CD4-positive, alpha-beta T cell treated with Interleukin-15 for 4 hours (primary cell): ENCODE measurements around the gene PCNX4.

Experiments used
- DNase-seq: peaks from one replicate; pipeline ENCODE4 v3.0.0-alpha.2; 2020; ENCODE audit warnings: low spot score

PCNX4 gene

GRCh38 chr14:60206249-60206670, 114.5 kb downstream of the PCNX4 start:
- no peak for DNase-seq

DNA sequence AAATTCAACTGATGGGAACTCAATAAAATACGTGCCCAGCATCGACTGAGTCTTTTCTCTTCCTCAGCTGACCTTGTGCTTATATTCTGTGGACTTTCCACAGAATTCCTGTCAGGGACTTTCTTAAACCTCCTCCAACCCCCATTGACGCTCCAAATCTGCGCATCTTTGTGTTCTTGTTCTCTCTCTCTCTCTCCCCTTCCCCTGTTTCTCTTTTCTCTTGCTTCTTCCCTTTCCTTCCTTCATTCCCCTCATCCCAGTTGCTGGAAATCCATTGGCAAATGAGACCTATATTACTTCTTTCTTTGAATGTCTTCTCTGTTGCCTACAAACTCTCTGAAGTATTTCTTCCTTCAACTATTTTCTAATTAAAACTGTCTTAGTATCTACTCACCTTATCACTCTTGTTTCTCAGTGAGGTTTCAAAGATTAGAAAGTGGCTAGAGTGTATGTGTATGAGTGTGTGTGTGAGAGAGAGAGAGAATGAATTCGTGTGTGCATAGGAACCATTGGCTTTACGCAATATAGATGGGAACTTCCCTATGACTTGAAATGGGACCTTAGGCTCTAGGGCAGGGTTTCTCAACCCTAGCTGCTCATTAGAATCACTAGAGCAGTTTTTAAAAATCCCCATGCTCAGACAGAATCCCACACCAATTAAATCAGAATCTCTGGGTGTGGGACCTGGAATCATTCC, 115.3 kb downstream of the PCNX4 start:
- no peak for DNase-seq

DNA sequence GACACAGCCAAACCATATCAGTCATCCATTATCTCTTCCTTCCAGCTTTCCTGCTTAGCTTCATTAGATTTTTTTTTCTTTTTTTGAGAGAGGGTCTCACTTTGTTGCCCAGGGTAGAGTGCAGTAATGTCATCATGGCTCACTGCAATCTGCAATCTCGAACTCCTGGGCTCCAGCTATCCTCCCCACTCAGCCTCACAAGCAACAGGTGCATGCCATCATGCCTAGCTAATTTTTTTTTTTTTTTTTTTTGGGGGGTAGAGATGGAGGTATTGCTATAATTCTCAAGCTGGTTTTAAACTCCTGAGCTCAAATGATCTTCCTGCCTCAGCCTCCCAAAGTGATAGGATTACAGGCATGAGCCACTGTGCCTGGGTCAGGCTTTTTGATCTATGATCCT, 119.0 kb downstream of the PCNX4 start:
- no peak for DNase-seq

DNA sequence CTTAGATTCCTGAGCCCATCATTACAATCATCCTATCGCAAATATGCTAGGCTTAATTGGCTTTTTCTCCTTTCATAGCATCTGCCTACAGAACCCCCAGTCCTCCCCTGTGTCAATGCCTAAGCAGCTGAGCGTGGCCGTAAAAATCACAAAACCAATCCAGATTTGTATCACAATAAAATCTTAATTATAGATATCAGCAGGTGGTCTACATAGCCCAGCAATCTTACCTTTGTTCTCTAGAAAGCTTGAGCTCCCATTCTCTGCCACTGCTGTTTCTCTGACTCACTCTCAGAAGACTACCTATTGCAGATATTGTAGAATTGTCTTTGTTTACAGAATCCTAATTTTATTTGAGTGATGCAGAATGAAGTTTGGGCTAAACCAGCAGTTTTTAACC, 119.4 kb downstream of the PCNX4 start:
- no peak for DNase-seq

DNA sequence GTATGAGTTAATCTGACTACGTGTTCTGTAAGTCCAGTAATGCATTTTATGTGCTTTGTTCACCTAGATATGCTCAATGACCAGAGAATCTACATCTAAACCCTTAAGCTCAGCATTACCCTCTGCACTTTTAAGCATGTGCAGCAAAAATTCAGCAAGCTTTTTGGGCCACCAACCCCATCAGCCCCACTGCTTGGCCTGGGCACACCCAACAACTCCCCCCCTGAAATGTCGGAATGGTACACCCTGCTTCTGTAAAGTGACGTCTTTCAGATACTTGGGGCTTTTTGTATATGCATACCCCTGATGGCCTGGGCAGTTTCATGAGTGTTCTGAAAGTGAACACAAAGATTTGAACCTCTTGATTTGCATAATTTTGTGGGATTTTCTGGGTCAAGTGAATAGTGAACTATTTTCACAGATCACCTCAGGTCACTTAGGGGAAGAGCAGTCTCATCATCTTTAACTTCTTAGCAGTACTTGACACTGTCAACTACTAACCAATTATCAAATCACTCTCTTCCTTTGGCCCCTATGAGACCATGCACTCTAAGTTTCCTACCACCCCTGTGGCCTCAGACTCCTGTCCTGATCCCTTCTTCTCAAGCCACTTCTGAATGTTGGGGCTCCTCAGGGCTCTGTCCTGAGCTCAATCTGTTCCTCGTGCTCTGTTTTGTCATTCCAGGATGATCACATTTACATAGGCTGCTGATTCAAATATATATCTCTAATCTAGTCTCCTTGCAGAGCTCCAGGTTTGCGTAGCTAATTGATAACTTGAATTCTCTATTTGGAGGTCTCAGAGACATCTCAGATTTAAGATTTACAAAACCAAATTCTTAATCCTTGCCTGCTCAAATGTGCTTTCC, 121.0 kb downstream of the PCNX4 start:
- DNase-seq, result no peak

DNA sequence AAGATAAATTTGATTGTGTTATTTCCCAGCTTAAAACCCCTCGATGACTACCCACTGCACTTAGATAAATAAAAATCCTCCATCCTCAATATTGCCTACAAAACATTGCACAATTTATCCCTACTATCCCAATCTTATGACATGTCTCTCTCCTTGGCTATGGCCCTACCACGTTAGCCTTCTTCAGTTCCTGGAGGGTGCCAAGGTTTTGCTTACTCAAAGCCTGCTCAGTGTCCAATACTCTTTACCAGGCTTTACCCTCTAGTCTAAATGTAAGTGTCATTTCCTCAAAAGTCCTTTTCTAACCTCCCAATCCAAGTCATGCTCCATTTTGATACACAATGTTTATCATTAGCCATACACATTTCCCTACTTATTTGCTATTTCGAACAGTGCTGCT, 122.3 kb downstream of the PCNX4 start:
- no peak for DNase-seq

GRCh38 chr14:60214415-60215126, 122.8 kb downstream of the PCNX4 start:
- DNase-seq, result no peak

- no peak for DNase-seq
These were observed 123.4 kb downstream of the PCNX4 start for GRCh38 chr14:60215127-60215444.

DNA sequence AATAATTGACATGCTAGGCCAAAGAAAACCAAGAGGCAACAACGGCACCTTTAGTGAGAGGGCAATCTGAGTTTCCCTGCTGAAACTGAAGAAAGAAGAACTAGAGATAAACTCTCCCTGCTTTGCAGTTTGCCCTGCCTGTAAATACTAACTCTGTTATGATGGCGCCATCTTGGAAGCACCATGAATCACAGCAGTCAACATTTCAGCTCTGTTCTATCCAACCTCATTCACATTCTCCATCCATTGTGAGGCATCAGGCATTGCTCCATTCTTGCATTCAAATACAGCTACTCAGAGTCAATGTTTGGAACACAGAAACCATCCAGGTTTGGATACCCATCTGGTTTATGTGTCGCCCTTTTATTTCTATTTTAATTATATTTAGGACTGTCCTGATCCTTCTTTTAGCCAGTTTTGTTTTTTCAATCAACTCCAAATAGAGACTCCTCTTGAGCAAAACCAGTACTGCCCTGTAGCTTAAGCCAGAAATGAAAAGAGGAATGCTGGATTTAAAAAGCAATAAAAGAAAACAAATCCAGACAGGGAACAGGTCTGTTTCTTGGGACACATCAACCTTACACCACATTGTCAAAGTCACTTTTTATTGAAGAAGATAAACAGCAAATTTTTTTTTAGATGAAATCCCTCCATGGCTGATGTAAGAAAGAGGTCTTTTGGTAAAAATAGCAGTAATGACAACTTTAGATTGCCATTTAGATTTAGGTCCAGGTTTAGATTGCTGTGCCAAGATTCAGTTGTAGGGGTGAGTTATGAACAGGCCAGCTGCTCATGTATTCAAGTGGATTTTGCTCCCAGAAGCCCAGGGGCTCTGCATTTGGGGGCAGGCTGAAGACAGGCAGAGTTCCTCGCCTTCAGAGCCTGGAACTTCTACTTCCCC, 124.0 kb downstream of the PCNX4 start:
- DNase-seq, result no peak

GRCh38 chr14:60217713-60218112, 126.0 kb downstream of the PCNX4 start:
- no peak for DNase-seq
